WI38 (cell line): Measurements from ENCODE around the gene CEACAM3.
"Not testable (repeated sequence)": the region's sequence is repeated elsewhere in the genome, so short reads cannot be mapped to it uniquely, and the experiment has no call there.

Experiments used
- H3K4me3 ChIP-seq: 2 replicates; pipeline ENCODE4 v1.5.1; 2011; ENCODE audit warnings: low read depth, mild to moderate bottlenecking, control low read depth, low read length
- CTCF ChIP-seq: IDR thresholded peaks from 2 replicates; pipeline ENCODE4 v1.5.1; 2012; ENCODE audit warnings: low read depth, mild to moderate bottlenecking, control low read depth, low read length

Gene CEACAM3

GRCh38 chr19:41796362-41796761 is at the start of gene CEACAM3:
Gene CEACAM3 (plus strand): TSS chr19:41796587. CDS start chr19:41796678, 91 bp downstream.
- TF ChIP-seq CTCF: no peak
- no peak within 1 kb of the TSS for H3K4me3 ChIP-seq

- H3K4me3 ChIP-seq: no peak overlapping the region
- TF ChIP-seq CTCF: 0 out of 2 replicates have a peak, but pooled peaks have one; percentile 35
Measured at GRCh38 chr19:41746593-41747227, 49.7 kb upstream of the CEACAM3 start.

GRCh38 chr19:41748012-41748411 is 48.4 kb upstream of the CEACAM3 start:
- no peak for TF ChIP-seq CTCF
- H3K4me3 ChIP-seq: no peak overlapping the region

- H3K4me3 ChIP-seq: not testable (repeated sequence)
Measured at GRCh38 chr19:41750248-41751134, 45.9 kb upstream of the CEACAM3 start.

- peak; percentile 72 for TF ChIP-seq CTCF
- H3K4me3 ChIP-seq: no peak overlapping the region
Measured at GRCh38 chr19:41753159-41753558, 43.2 kb upstream of the CEACAM3 start.

- TF ChIP-seq CTCF: peak; percentile 82
- H3K4me3 ChIP-seq: no peak overlapping the region
Measured at GRCh38 chr19:41753936-41754529, 42.4 kb upstream of the CEACAM3 start.

- no peak for TF ChIP-seq CTCF
- H3K4me3 ChIP-seq: no peak within 1 kb of the TSS
Measured at GRCh38 chr19:41755328-41755913, 41.0 kb upstream of the CEACAM3 start, which contains the start of gene CEACAM6. Gene CEACAM6 (plus strand): TSS chr19:41755530. CDS start chr19:41755639, 109 bp downstream.
